GM12878 (cell line): ENCODE data around the gene GAS2L1. TPM values are rescaled to one million over a fixed set of nuclear protein-coding genes. Genes with fewer than 3 reads are reported as not detected.

Source experiments
- ATAC-seq: fragments of 200-7000 bp; cut with Tn5 transposase; 3 replicates; pipeline ENCODE4 v1.9.1; 2020; ENCODE audit warnings: mild to moderate bottlenecking, moderate library complexity
- BruUV-seq: library from RNA; stranded (reverse); fragments of 400-500 nt; replicated peaks from 2 replicates; lab custom pipeline; 2021; lab: Mats Ljungman, UMichigan
- CTCF ChIA-PET: fragments of 300-600 bp; sonication (Branson Sonifier 250); formaldehyde crosslinking; extraction: SDS; loops from one replicate; lab custom pipeline; 2021; ENCODE audit warnings: inconsistent platforms; lab: Yijun Ruan, JAX
- POLR2A ChIA-PET: fragments of 350-600 bp; formaldehyde crosslinking; extraction: SDS; loops from one replicate; lab custom pipeline; 2021; ENCODE audit warnings: inconsistent platforms; lab: Charles Lee
- RAD21 ChIA-PET: fragments of 300-600 bp; sonication (Branson Sonifier 250); formaldehyde crosslinking; loops from one replicate; lab custom pipeline; 2023; ENCODE audit warnings: antibody characterized with exemption; ENCODE audit not compliant: unreplicated experiment; lab: Charles Lee
- SMC1A ChIA-PET: fragments of 300-600 bp; sonication (Branson Sonifier 250); formaldehyde crosslinking; loops from one replicate; lab custom pipeline; 2023; ENCODE audit not compliant: unreplicated experiment, uncharacterized antibody; lab: Charles Lee
- DNase-seq: peaks from one replicate; pipeline ENCODE4 v3.0.0-alpha.2; 2011; ENCODE audit warnings: low read depth, low spot score
- FAIRE-seq: peaks from 3 replicates; lab custom pipeline; 2011; peaks lifted over from hg19 to GRCh38; lab: Jason Lieb, UNC
- H2AFZ ChIP-seq: 2 replicates; pipeline ENCODE4 v1.6.0; 2011; ENCODE audit warnings: low read depth, low read length, control low read depth; ENCODE audit not compliant: control insufficient read depth
- H3K27ac ChIP-seq: 2 replicates; pipeline ENCODE4 v1.5.1; 2011; ENCODE audit warnings: control low read depth; ENCODE audit not compliant: control insufficient read depth, insufficient read depth
- H3K27me3 ChIP-seq, 2 experiments: replicated peaks in 1 of 2; 2 replicates each; pipeline versions ENCODE4 v1.6.0 to v1.6.1; 2011; ENCODE audit warnings: low read length in 1 of 2; ENCODE audit not compliant: control insufficient read depth in 2 of 2, insufficient read depth in 2 of 2
- H3K36me3 ChIP-seq, 2 experiments: 2 replicates each; pipeline ENCODE4 v1.5.1; 2011; ENCODE audit warnings: low read length in 1 of 2; ENCODE audit not compliant: control insufficient read depth in 2 of 2, insufficient read depth in 2 of 2
- H3K4me1 ChIP-seq: 2 replicates; pipeline ENCODE4 v1.6.1; 2011; ENCODE audit warnings: mild to moderate bottlenecking, low read length, moderate library complexity, mixed read lengths; ENCODE audit not compliant: control insufficient read depth, insufficient read depth
- H3K4me2 ChIP-seq: 2 replicates; pipeline ENCODE4 v1.6.0; 2011; ENCODE audit warnings: control low read depth; ENCODE audit not compliant: control insufficient read depth, insufficient read depth
- H3K4me3 ChIP-seq: fragments of 200-600 bp; sonication (generic); 2 replicates; pipeline ENCODE4 v1.5.1; 2016
- H3K79me2 ChIP-seq: 2 replicates; pipeline ENCODE4 v1.6.0; 2011; ENCODE audit warnings: low read length; ENCODE audit not compliant: control insufficient read depth, insufficient read depth
- H3K9ac ChIP-seq: 2 replicates; pipeline ENCODE4 v1.8.0; 2011; ENCODE audit warnings: low read length, control low read depth, mixed read lengths; ENCODE audit not compliant: control insufficient read depth, insufficient read depth
- H3K9me3 ChIP-seq: replicated peaks from 3 replicates; pipeline ENCODE4 v1.5.1; 2011; ENCODE audit warnings: mild to moderate bottlenecking, low read length; ENCODE audit not compliant: control insufficient read depth, insufficient read depth
- H4K20me1 ChIP-seq: 2 replicates; pipeline ENCODE4 v1.6.0; 2011; ENCODE audit not compliant: control insufficient read depth, insufficient read depth
- ATF7 ChIP-seq: fragments of 450-650 bp; IDR thresholded peaks from 2 replicates; pipeline ENCODE4 v1.6.1; 2016; ENCODE audit warnings: low read depth, mild to moderate bottlenecking
- EP300 ChIP-seq, 2 experiments: fragments of 150-350 bp in 1 of 2; IDR thresholded peaks; 2 replicates each; pipeline ENCODE4 v1.6.1; 2011 to 2012; ENCODE audit warnings: low read depth in 2 of 2, low read length in 2 of 2, borderline replicate concordance in 1 of 2, improper control_type of control experiment in 1 of 2, inconsistent platforms in 1 of 2; ENCODE audit not compliant: control insufficient read depth in 1 of 2
- ESRRA ChIP-seq: IDR thresholded peaks from 2 replicates; pipeline ENCODE4 v1.6.1; 2012; ENCODE audit warnings: mild to moderate bottlenecking, low read length, improper control_type of control experiment
- FOS ChIP-seq: IDR thresholded peaks from 3 replicates; pipeline ENCODE4 v1.6.1; 2011; ENCODE audit warnings: borderline replicate concordance; ENCODE audit not compliant: insufficient read length; ENCODE audit errors: extremely low read depth
- HDAC6 ChIP-seq: fragments of 200-600 bp; sonication (generic); IDR thresholded peaks from one replicate; pipeline ENCODE4 v1.8.0; 2017; ENCODE audit warnings: antibody characterized with exemption; ENCODE audit not compliant: unreplicated experiment
- HDGF ChIP-seq: fragments of 450-650 bp; IDR thresholded peaks from 2 replicates; pipeline ENCODE4 v1.6.1; 2016; ENCODE audit warnings: antibody characterized with exemption
- MYC ChIP-seq: IDR thresholded peaks from 2 replicates; pipeline ENCODE4 v1.6.1; 2011; ENCODE audit warnings: mild to moderate bottlenecking, low read length, moderate library complexity, inconsistent platforms; ENCODE audit not compliant: insufficient read depth, insufficient replicate concordance, insufficient read length, severe bottlenecking
- NFYA ChIP-seq: IDR thresholded peaks from 2 replicates; pipeline ENCODE4 v1.6.1; 2011; ENCODE audit warnings: low read depth, mild to moderate bottlenecking, low read length, improper control_type of control experiment, borderline replicate concordance
- NR2C2 ChIP-seq: IDR thresholded peaks from 2 replicates; pipeline ENCODE4 v1.6.1; 2011; ENCODE audit warnings: borderline replicate concordance, low read depth; ENCODE audit not compliant: control insufficient read depth, insufficient read length
- RCOR1 ChIP-seq: conservative IDR thresholded peaks from 2 replicates; pipeline ENCODE4 v1.6.1; 2012; ENCODE audit warnings: low read depth, low read length, improper control_type of control experiment
- SPI1 ChIP-seq: IDR thresholded peaks from 2 replicates; pipeline ENCODE4 v1.6.1; 2011; ENCODE audit warnings: low read depth, mild to moderate bottlenecking, low read length, moderate library complexity, borderline replicate concordance; ENCODE audit not compliant: insufficient read depth
- SUZ12 ChIP-seq: fragments of 200-600 bp; sonication (generic); IDR thresholded peaks from one replicate; pipeline ENCODE4 v1.6.1; 2018; ENCODE audit warnings: antibody characterized with exemption, mild to moderate bottlenecking; ENCODE audit not compliant: unreplicated experiment
- ZNF207 ChIP-seq: fragments of 450-650 bp; IDR thresholded peaks from 2 replicates; pipeline ENCODE4 v1.6.1; 2014; ENCODE audit warnings: antibody characterized with exemption, mild to moderate bottlenecking, borderline replicate concordance
- WGBS: methylation state at CpG from one replicate; pipeline ENCODE4 v1.1.6; 2016; ENCODE audit warnings: low lambda C conversion rate; ENCODE audit not compliant: insufficient replicate concordance, insufficient coverage; ENCODE audit errors: missing lambda C conversion rate; 5-methylcytosine and 5-hydroxymethylcytosine counted together
- in situ Hi-C: fragments of 300-500 bp; cut with MboI; formaldehyde crosslinking; loops from 9 replicates; pipeline ENCODE4 v1.14.3; 2018; ENCODE audit warnings: mixed read lengths
- intact Hi-C: fragments of 100-400 bp; cut with micrococcal nuclease; formaldehyde crosslinking; loops from one replicate; pipeline ENCODE4 v1.14.2; 2022; ENCODE audit not compliant: unreplicated experiment
- polyA plus RNA-seq, 11 experiments: library from polyadenylated mRNA; depleted of rRNA in 4 of 11; unstranded in 6 of 11; stranded (reverse) in 5 of 11; fragments of >200 nt; fragmentation: Nextera tagmentation in 4 of 11; fragmentation: Illumina TruSeq in 1 of 11; extraction: Ambion mirVana in 4 of 11; extraction: Trizol in 1 of 11; gene quantifications; 1 replicate in 1 of 11; 2 replicates in 10 of 11; pipeline versions ENCODE4 v1.2.1 to v1.2.3, GENCODE V29; 2011 to 2016; ENCODE audit warnings: inconsistent platforms in 2 of 11, missing spikeins in 2 of 11, low read depth in 1 of 11
- total RNA-seq, 4 experiments: library from RNA; depleted of rRNA in 3 of 4; stranded (reverse); fragments of >200 nt in 3 of 4; fragmentation: Illumina TruSeq in 1 of 4; extraction: Trizol in 1 of 4; gene quantifications; 2 replicates each; pipeline versions ENCODE4 v1.2.1 to v1.2.3, GENCODE V29; 2013 to 2021

GAS2L1 gene
- total and polyA plus RNA-seq, 10 of the 15 experiments (the other 5 are each of a cell fraction or from before 2014, with no cell fraction given): 0.03 to 0.13 TPM; not detected in 8

DNA sequence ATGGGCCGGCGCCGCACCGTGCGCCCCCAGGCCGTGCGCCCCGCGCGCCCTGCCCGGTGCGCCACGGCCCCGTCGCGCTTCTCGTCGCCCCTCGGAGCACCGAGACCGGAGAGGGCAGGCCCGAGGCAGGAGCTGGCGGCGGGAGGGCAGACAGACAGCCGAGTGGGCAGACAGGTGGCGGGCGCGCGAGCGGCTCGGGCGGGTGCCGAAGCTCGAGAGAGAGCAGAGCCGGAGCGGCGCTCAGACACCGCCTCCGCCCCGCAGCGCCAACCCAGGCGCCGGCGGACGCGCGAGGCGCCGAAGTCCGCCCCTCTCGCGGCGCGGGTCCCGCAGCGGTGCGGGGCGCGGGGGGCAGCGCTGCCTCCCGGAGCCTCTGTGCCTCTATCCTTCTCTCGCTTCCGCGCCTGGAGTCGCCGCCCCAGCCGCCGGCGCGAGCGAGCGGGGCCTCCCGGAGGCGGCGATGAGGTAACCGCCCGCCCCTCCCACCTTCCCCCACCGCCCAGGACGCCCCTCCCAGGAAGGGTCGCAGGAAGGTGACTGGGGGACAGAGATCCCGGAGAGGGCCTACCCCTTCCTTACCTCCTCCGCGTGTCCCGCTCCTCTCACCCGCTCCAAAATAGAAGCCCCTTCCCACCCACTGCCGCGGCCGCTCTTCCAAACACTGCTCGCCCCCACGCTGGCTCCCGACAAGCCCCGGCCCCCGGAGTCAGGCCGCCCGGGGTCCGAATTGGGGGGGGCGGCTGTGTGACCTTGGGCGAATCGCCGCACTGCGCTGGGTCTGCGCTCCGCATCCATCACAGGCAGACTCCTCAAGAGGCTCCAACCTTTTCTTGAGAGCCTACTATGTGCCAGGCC is 9.1 kb downstream of the GAS2L1 start, which contains the start of gene RASL10A:
RASL10A (minus strand) TSS at position 412 of the 855 bp plus-strand sequence. CDS start 451 bp downstream, outside the sequence.
- Histone ChIP-seq H3K4me1 (no peaks in the 10 kb centered on the region), H3K9ac (no peak within 1 kb of the TSS), H3K27me3 (peaks cover 7 to 9% of the 10 kb centered on the region in 2 experiments; a peak in 3 of 4 replicates), H3K4me3 (no peak within 1 kb of the TSS), H3K27ac (no peak within 1 kb of the TSS), H3K9me3 (no peaks in the 10 kb centered on the region), H3K36me3 (no peaks in the 10 kb centered on the region), H3K4me2 (no peak within 1 kb of the TSS), H3K79me2 (no peaks in the 10 kb centered on the region), H2AFZ (no peak within 1 kb of the TSS), H4K20me1 (no peaks in the 10 kb centered on the region)
- ChIA-PET CTCF (no interaction called here), RAD21 (no interaction called here), SMC1A (no interaction called here), POLR2A (no interaction called here)
- FAIRE-seq (no peak), DNase-seq (no peak), ATAC-seq (no peak)
- WGBS: 15% methylated on average over 75 of the region's 103 CpGs
- in situ Hi-C loops: no loop called here
- BruUV-seq: no TSS peak
- TF ChIP-seq SUZ12: peak; percentile 49
- peak; percentile 95 for TF ChIP-seq HDAC6
- no peak for TF ChIP-seq ATF7
- intact Hi-C loops: no loop called here

DNA sequence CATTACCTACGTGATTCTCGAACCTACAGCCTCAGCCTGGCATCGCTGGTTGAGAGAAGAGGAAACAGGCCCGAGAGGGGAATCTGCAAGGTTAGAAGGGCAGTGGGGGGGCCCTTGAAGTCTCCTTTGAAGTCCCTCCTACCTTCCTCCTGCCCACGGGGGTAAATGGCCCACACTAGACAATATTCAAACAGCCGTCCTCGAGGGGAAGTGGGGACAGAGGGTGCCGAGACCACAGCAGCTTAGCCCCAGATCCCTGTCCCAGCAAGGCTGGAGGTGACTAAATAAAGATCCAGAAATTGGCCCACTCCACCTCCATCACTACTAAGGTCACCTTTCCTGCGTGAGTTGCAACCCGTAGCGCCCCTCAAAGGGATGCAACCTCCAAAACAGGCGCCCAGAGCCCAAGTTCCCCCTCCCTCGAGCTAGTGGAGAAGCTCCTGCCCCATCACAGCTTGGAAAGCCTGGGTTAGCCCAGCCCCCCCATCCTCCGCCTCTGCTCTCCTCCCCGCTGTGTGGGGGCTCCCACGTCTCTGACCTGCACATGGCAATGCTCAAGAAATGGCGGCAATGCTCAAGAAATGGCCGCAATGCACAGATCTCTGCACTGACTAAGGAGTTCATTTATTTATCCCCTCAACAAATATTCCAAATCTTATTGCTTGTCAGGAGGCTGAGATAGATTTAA is 9.8 kb downstream of the GAS2L1 start:
- Histone ChIP-seq H3K27me3 (peaks cover 7 to 9% of the 10 kb centered on the region in 2 experiments; a peak in 3 of 4 replicates), H4K20me1 (no peaks in the 10 kb centered on the region), H3K4me1 (no peaks in the 10 kb centered on the region), H3K4me2 (no peak overlapping the region), H3K9me3 (no peaks in the 10 kb centered on the region), H3K79me2 (no peaks in the 10 kb centered on the region), H3K27ac (no peak overlapping the region), H2AFZ (no peak overlapping the region), H3K9ac (no peak overlapping the region), H3K36me3 (no peaks in the 10 kb centered on the region), H3K4me3 (no peak overlapping the region)
- no peak for DNase-seq
- ChIA-PET RAD21 (no interaction called here), POLR2A (interaction anchor here (0.6 kb wide), 1 partner anchor 13 kb away, joined by 4 read pairs; no protein-coding TSS in a partner anchor), SMC1A (no interaction called here), CTCF (no interaction called here)
- intact Hi-C loops: no loop called here
- 45% methylated on average over 18 of the region's 18 CpGs for WGBS
- ATAC-seq: no peak
- TF ChIP-seq FOS: no peak
- TF ChIP-seq NR2C2: no peak
- TF ChIP-seq EP300 (IDR thresholded peaks at IDR 0.05; ENCODE audit: borderline replicate concordance in 1 of 2, control insufficient read depth in 1 of 2, low read depth in 2 of 2, low read length in 2 of 2): no peak
- TF ChIP-seq ESRRA: no peak
- TF ChIP-seq NFYA: no peak
- no peak for TF ChIP-seq RCOR1
- no peak for TF ChIP-seq ZNF207
- no peak for TF ChIP-seq MYC
- no peak for TF ChIP-seq HDGF
- no peak for TF ChIP-seq SPI1
- in situ Hi-C loops: no loop called here
- no peak for FAIRE-seq
- no TSS peak for BruUV-seq
